ENCODE data around the gene MLEC.

The MLEC gene

GRCh38 chr12:120741476-120742421 is 54.8 kb downstream of the MLEC start:
- DNase-seq (ENCODE audit: low read depth in 2 of 2) = no peak

- DNase-seq (ENCODE audit: low read depth in 2 of 2) = no peak
Observed at GRCh38 chr12:120744922-120745493, 58.1 kb downstream of the MLEC start.

- no peak for DNase-seq (ENCODE audit: low read depth in 2 of 2)
Observed at GRCh38 chr12:120748242-120748641, 61.3 kb downstream of the MLEC start.

GRCh38 chr12:120749256-120749655 is 62.3 kb downstream of the MLEC start:
- no peak for DNase-seq (ENCODE audit: low read depth in 2 of 2)

GRCh38 chr12:120750806-120751205 is 63.9 kb downstream of the MLEC start:
- DNase-seq (ENCODE audit: low read depth in 2 of 2) = no peak

GRCh38 chr12:120751389-120751788 is 64.4 kb downstream of the MLEC start:
- no peak for DNase-seq (ENCODE audit: low read depth in 2 of 2)
